Fibroblast of lung (primary cell): Measurements from ENCODE around the gene TCFL5.

Experiments used
- EZH2 ChIP-seq: IDR thresholded peaks from 2 replicates; pipeline ENCODE4 v1.5.1; 2012; ENCODE audit warnings: low read length, control low read depth, mild to moderate bottlenecking; ENCODE audit errors: missing control alignments
- TF ChIP-seq, protein P1 (sequence below), 2 donors: IDR thresholded peaks in 1 of 2; conservative IDR thresholded peaks in 1 of 2; 1 replicate in 1 of 2; 2 replicates in 1 of 2; pipeline ENCODE4 v1.5.1; 2011 to 2012; ENCODE audit warnings: low read length in 2 of 2, control low read depth in 1 of 2, inconsistent platforms in 1 of 2, low read depth in 1 of 2, mild to moderate bottlenecking in 1 of 2

GRCh38 chr20:62821726-62822210 lies 39.9 kb downstream of the TCFL5 start:
- TF ChIP-seq, protein P1, sequence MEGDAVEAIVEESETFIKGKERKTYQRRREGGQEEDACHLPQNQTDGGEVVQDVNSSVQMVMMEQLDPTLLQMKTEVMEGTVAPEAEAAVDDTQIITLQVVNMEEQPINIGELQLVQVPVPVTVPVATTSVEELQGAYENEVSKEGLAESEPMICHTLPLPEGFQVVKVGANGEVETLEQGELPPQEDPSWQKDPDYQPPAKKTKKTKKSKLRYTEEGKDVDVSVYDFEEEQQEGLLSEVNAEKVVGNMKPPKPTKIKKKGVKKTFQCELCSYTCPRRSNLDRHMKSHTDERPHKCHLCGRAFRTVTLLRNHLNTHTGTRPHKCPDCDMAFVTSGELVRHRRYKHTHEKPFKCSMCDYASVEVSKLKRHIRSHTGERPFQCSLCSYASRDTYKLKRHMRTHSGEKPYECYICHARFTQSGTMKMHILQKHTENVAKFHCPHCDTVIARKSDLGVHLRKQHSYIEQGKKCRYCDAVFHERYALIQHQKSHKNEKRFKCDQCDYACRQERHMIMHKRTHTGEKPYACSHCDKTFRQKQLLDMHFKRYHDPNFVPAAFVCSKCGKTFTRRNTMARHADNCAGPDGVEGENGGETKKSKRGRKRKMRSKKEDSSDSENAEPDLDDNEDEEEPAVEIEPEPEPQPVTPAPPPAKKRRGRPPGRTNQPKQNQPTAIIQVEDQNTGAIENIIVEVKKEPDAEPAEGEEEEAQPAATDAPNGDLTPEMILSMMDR (conservative IDR thresholded peaks at IDR 0.05 in 1 of 2, IDR thresholded peaks at IDR 0.05 in 1 of 2; ENCODE audit: low read depth in 1 of 2, low read length in 2 of 2) = no peak
- TF ChIP-seq EZH2 = no peak
